GM23248 (cell line): ENCODE data around the gene ALK.

Experiments
- EZH2 ChIP-seq: fragments of 200-600 bp; sonication (generic); IDR thresholded peaks from 2 replicates; pipeline ENCODE4 v1.6.1; 2018; ENCODE audit warnings: antibody characterized with exemption, mild to moderate bottlenecking; ENCODE audit not compliant: insufficient read depth, poor library complexity, severe bottlenecking
- EZH2phosphoT487 ChIP-seq: fragments of 200-600 bp; sonication (generic); IDR thresholded peaks from 2 replicates; pipeline ENCODE4 v1.6.1; 2018; ENCODE audit warnings: antibody characterized with exemption, moderate library complexity, mild to moderate bottlenecking, low read depth; ENCODE audit not compliant: insufficient read depth

GRCh38 chr2:29599946-29600345 lies 321.4 kb downstream of the ALK start:
- TF ChIP-seq EZH2, result no peak
- no peak for TF ChIP-seq EZH2phosphoT487
